ENCODE results near the gene EGFL8.
A peak's percentile ranks its signal among the peaks of the same experiment; 100 is the strongest.

The EGFL8 gene

DNA sequence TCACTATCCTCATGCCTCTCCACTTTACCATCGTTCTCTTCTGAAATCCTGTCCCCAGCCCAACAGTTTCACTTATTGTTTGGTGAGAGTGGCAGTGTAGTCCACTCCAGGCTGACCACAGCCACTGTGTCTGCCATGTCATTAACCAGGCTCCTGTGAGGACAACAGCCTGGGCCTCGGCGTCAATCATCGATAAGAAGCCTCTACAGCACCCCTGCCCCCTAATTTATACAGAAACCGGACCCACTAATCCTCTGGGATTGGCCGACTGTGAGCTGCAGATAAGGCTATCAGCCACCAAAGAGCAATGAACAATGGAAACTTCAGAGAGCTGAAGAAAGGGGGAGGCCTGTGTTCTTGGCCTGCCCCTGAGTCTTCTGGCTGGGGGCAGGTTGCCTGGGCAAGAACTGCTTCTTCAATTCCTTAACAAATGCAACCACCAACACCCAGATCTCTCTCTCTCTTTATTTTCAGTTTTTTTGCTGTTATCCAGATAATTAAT is 3.4 kb downstream of the EGFL8 start:
- DNase-seq (ENCODE audit: low read depth): no peak

DNA sequence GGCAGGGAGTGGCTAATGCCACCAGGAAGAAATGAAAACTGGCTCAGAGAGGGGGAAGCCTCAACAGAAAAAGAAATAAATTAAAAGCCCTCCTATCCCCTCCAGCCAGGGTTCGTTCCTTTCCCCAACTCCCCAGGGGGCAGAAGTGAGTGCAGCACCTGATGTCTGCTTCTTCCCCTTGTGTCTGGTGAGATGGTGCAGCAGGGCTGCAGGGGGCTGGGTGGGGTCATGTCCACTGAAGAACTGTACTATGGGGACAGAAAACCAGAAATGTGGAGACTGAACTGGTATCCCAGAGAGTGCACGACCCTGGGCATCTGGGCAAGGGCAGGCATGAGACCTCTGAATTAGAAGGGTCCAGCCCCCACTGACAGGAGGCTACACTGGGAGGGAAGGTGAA is 4.0 kb downstream of the EGFL8 start:
- DNase-seq (ENCODE audit: low read depth): no peak

- DNase-seq (ENCODE audit: low read depth): no peak
Measured at GRCh38 chr6:32168807-32169591, 4.6 kb downstream of the EGFL8 start.

GRCh38 chr6:32170294-32170693 is 5.9 kb downstream of the EGFL8 start:
- DNase-seq (ENCODE audit: low read depth): no peak

GRCh38 chr6:32171234-32171633 is 6.8 kb downstream of the EGFL8 start:
- DNase-seq (ENCODE audit: low read depth): no peak

- no peak for DNase-seq (ENCODE audit: low read depth)
Measured at GRCh38 chr6:32173051-32173727, 8.8 kb downstream of the EGFL8 start.

DNA sequence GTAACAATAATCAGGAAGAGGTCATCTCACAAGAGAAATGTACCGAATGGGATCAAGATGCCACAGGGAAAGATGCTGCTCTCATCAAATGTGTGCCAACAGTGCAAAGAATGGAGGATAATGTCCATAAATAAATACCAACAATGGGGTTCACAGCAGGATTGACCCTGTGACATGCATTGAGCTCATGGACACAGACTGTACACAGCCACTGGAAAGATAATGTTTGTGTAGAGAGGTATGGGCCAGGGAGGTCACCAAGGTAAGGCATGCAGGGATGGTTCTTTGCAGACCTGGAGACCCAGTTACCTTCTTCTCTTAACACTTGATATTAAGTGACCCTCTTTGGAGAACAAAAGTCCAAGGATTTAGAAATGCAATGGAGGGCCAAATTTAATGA is 10.0 kb downstream of the EGFL8 start:
- DNase-seq (ENCODE audit: low read depth): no peak

- no peak for DNase-seq (ENCODE audit: low read depth)
Measured at GRCh38 chr6:32175322-32175710, 10.9 kb downstream of the EGFL8 start.

GRCh38 chr6:32175711-32176475 is 11.5 kb downstream of the EGFL8 start, which contains the start of gene AGPAT1:
Gene AGPAT1, minus strand, starts transcription at chr6:32176084. Its CDS starts 4,588 bp downstream, at chr6:32171496.
- peak; percentile 95 for DNase-seq (ENCODE audit: low read depth)

GRCh38 chr6:32176476-32177182 is 12.2 kb downstream of the EGFL8 start:
- DNase-seq (ENCODE audit: low read depth): peak; percentile 30

GRCh38 chr6:32177183-32177787 is 12.9 kb downstream of the EGFL8 start:
- no peak for DNase-seq (ENCODE audit: low read depth)

DNA sequence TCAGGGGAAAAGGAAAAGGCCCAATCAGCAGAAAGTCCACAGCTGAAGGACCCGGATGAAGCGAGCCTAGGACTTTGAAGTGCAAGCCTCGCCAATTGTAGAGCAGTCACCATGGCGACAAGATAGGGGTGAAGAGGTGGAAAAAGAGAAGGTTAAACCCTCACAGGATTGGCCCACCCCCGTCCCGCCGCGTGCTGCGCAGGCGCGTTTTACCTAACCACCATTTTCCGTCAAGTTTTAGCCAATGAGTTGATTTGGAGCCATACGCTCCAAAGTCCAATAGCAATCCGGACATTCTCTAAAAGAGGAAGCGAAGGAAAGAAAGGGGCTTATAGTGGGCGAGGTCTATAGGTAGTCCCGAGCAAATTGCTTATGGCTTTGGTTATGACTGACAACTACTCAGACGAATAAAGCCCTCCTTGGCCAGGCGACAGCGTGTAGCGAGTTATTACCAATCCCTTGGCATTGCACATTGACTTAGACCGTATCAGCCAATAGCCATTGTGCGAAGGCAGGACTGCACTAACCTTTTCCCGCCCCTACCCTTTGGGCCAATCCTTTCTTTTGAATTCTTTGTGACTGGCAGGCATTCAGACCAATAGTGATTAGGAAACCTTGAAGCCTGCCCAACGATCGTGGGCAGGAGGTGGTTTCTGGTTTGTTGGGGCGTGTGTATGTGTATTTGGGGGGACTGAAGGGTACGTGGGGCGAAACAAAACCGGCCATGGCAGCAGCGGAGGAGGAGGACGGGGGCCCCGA is 13.6 kb downstream of the EGFL8 start, which contains the start of gene RNF5:
Gene RNF5, plus strand, starts transcription at position 618 of the 759 bp plus-strand sequence. Its CDS starts 107 bp downstream, at position 725.
- DNase-seq (ENCODE audit: low read depth): peak; percentile 100

DNA sequence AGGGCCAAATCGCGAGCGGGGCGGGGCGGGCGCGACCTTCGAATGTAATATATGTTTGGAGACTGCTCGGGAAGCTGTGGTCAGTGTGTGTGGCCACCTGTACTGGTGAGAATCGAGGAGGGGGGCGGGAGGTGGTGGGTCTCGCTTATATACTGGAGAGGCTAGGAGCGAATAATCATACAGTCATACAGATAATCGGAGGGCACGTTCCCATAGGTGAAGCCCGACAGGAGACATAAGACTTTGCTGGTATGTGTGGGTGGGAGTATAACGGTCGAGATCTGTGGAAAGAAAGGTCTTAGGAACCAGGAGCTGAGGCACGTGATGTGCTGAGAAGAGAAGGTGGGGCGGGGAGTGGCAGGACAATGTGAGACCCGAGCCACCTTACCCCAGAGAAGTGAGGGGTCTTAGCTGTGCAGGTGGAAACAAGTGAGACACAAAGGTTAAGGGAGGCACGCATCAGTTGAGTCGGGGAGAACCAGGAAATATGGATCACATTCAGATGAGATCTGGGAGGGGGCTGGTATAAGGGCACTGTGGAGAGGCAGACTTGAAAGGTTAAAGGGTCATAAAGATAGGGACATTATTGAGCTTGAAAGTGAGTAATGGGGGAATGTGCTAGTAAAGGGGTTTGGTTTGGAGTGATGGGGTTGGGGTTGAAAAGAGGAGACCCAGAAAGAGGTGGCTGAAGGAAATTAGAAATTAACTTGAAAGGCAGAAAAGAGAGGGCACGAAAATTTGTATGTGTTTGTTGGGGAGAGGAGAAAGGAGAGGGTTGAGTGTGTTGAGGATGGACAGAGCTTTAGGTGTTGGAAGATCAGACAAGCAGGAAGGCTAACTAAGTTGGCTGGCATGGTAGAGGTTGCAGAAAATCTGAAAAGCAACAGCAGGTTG is 14.4 kb downstream of the EGFL8 start:
- no peak for DNase-seq (ENCODE audit: low read depth)

GRCh38 chr6:32179766-32180405 is 15.5 kb downstream of the EGFL8 start:
- DNase-seq (ENCODE audit: low read depth): no peak

DNA sequence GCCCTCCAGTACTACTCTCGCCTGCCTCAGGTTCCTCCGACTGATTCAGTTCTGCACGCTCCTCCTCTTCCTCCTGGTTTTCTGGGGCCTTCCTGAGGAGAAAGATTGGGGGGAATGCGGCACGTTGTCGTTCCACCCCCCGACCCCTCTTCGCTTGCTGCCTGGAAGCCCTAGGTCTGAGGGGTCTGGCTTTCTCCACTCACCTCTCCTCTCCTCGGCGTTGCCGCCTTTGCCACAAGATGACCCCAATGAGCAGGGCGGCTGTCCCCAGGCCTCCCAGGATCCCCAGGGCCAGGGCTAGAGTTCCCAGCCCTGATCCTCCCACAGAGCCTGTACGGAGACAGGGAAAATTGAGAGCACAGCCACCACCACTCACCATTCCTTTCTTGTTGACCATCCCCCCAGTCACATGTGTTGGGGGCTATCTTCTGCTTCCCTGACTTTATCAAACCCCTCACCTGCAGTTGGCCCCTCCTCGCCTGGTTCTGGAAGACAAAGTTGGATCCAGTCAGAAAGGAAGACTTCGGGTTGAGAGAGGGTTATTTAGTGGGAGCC is 16.8 kb downstream of the EGFL8 start:
- DNase-seq (ENCODE audit: low read depth): no peak

DNA sequence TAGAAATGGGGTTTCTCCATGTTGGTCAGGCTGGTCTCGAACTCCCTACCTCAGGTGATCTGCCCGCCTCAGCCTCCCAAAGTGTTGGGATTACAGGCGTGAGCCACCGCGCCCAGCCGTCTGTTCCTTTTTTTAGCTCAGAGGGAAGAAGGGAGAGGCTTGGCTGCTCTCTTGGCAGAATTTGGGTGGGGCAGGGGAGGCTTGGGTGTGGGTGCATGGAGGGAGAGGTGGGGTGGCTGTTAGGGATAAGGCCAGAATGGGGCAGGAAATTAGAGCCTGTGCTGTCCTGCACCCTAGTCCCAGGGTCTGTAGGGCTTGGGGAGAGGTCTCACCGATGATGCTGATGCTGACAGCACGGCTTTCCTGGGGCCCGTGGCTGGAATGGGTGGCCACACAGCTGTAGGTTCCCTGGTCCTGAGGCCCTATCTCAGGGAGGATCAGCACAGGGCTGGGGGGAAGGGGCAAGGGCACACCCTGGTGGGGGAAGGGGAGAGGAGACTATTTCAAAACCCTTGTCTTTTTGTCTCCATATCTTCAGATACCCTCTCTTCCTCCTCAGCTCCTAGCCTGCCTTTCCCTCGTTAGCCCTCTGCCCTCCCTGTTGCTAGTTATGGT is 17.6 kb downstream of the EGFL8 start:
- no peak for DNase-seq (ENCODE audit: low read depth)

DNA sequence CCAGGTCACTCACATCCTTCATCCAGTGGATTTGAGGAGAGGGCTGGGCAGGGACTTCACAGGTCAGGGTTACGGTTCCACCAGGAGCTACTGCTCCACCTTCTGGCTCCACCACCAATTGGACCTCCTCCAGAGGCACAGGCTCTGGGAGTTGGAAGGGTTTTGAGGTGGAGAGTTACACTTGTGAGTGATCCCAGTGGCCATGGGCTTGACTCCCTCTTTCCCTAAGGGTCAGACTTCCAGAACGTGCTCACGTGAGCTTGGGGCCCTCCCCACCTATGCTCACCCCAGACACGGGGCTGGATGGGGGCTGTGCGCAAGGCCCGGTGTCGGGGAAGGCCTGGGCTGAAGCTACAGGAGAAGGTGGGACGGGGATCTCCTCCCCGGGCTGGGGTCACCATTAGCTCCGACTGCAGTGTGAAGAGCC is 18.2 kb downstream of the EGFL8 start:
- no peak for DNase-seq (ENCODE audit: low read depth)

GRCh38 chr6:32183030-32183429 is 18.6 kb downstream of the EGFL8 start:
- no peak for DNase-seq (ENCODE audit: low read depth)

Data from fibroblast of the conjunctiva (primary cell).